Measurements from ENCODE around the gene CEP72. TPM values are rescaled to one million over a fixed set of nuclear protein-coding genes. Genes with fewer than 3 reads are reported as not detected.

Gene CEP72
- total RNA-seq, 1 donor from 2014 or later: 11.9 TPM

- DNase-seq (ENCODE audit: low spot score): no peak
- H3K4me3 Mint-ChIP-seq (ENCODE audit: unreplicated experiment): no peak overlapping the region
- H3K36me3 Mint-ChIP-seq (ENCODE audit: low read depth, unreplicated experiment): peaks cover 3% of the 10 kb centered on the region
- H3K9me3 Mint-ChIP-seq (ENCODE audit: unreplicated experiment): no peaks in the 10 kb centered on the region
- H3K27me3 Mint-ChIP-seq (ENCODE audit: unreplicated experiment): peaks cover 28% of the 10 kb centered on the region
- no peaks in the 10 kb centered on the region for H3K4me1 Mint-ChIP-seq (ENCODE audit: unreplicated experiment)
- TF ChIP-seq CTCF (IDR thresholded peaks at IDR 0.05; ENCODE audit: unreplicated experiment): no peak
- no peak overlapping the region for H3K27ac Mint-ChIP-seq (ENCODE audit: unreplicated experiment)
Measured at GRCh38 chr5:673831-674629, 61.9 kb downstream of the CEP72 start.

- no peak for TF ChIP-seq CTCF (IDR thresholded peaks at IDR 0.05; ENCODE audit: unreplicated experiment)
- H3K27me3 Mint-ChIP-seq (ENCODE audit: unreplicated experiment): peaks cover 28% of the 10 kb centered on the region
- DNase-seq (ENCODE audit: low spot score): no peak
- H3K4me3 Mint-ChIP-seq (ENCODE audit: unreplicated experiment): no peak overlapping the region
- H3K9me3 Mint-ChIP-seq (ENCODE audit: unreplicated experiment): no peaks in the 10 kb centered on the region
- H3K4me1 Mint-ChIP-seq (ENCODE audit: unreplicated experiment): no peaks in the 10 kb centered on the region
- H3K27ac Mint-ChIP-seq (ENCODE audit: unreplicated experiment): no peak overlapping the region
- H3K36me3 Mint-ChIP-seq (ENCODE audit: low read depth, unreplicated experiment): peaks cover 3% of the 10 kb centered on the region
Measured at GRCh38 chr5:674630-675011, 62.5 kb downstream of the CEP72 start.

GRCh38 chr5:675111-675870 lies 63.2 kb downstream of the CEP72 start:
- DNase-seq (ENCODE audit: low spot score): no peak
- Mint-ChIP-seq H3K4me3 (ENCODE audit: unreplicated experiment) (no peak overlapping the region), H3K9me3 (ENCODE audit: unreplicated experiment) (no peaks in the 10 kb centered on the region), H3K27me3 (ENCODE audit: unreplicated experiment) (peaks cover 28% of the 10 kb centered on the region), H3K36me3 (ENCODE audit: low read depth, unreplicated experiment) (peaks cover 3% of the 10 kb centered on the region), H3K4me1 (ENCODE audit: unreplicated experiment) (no peaks in the 10 kb centered on the region), H3K27ac (ENCODE audit: unreplicated experiment) (no peak overlapping the region)
- no peak for TF ChIP-seq CTCF (IDR thresholded peaks at IDR 0.05; ENCODE audit: unreplicated experiment)

GRCh38 chr5:675871-676698 lies 63.9 kb downstream of the CEP72 start:
- DNase-seq (ENCODE audit: low spot score): no peak
- Mint-ChIP-seq H3K27me3 (ENCODE audit: unreplicated experiment) (peaks cover 30% of the 10 kb centered on the region), H3K9me3 (ENCODE audit: unreplicated experiment) (no peaks in the 10 kb centered on the region), H3K27ac (ENCODE audit: unreplicated experiment) (no peak overlapping the region), H3K4me3 (ENCODE audit: unreplicated experiment) (peak overlapping the region; percentile 65), H3K36me3 (ENCODE audit: low read depth, unreplicated experiment) (peaks cover 3% of the 10 kb centered on the region), H3K4me1 (ENCODE audit: unreplicated experiment) (no peaks in the 10 kb centered on the region)
- TF ChIP-seq CTCF (IDR thresholded peaks at IDR 0.05; ENCODE audit: unreplicated experiment): no peak

Data from endothelial cell (in vitro differentiated cells).